Hindlimb muscle (tissue), 1 donor: ENCODE results near the gene LRRC27. TPM values are rescaled to one million over a fixed set of nuclear protein-coding genes. Genes with fewer than 3 reads are reported as not detected.
"Not testable (repeated sequence)": the region's sequence is repeated elsewhere in the genome, so short reads cannot be mapped to it uniquely, and the experiment has no call there.

ENCODE experiments used
- DNase-seq: peaks from one replicate; pipeline ENCODE4 v3.0.0-alpha.2; 2013
- polyA plus RNA-seq: library from polyadenylated mRNA; unstranded; fragments of 120-200 nt; gene quantifications from one replicate; pipeline ENCODE4 v1.2.1, GENCODE V29; 2013; ENCODE audit not compliant: insufficient read length

Gene LRRC27
- polyA plus RNA-seq, 1 donor = 7.7 TPM

GRCh38 chr10:132374612-132375011 is 42.6 kb downstream of the LRRC27 start:
- DNase-seq = no peak

GRCh38 chr10:132375116-132375794 is 43.3 kb downstream of the LRRC27 start:
- DNase-seq = no peak

GRCh38 chr10:132375795-132376297 is 43.9 kb downstream of the LRRC27 start:
- DNase-seq = no peak

- no peak for DNase-seq
Measured at GRCh38 chr10:132376394-132376851, 44.4 kb downstream of the LRRC27 start.

GRCh38 chr10:132377326-132377725 is 45.3 kb downstream of the LRRC27 start:
- DNase-seq = no peak

GRCh38 chr10:132379026-132379425 is 47.0 kb downstream of the LRRC27 start:
- DNase-seq = not testable (repeated sequence)

- DNase-seq = not testable (repeated sequence)
Measured at GRCh38 chr10:132380986-132381385, 49.0 kb downstream of the LRRC27 start.

- DNase-seq = no peak
Measured at GRCh38 chr10:132381741-132382140, 49.7 kb downstream of the LRRC27 start.

- DNase-seq = no peak
Measured at GRCh38 chr10:132382231-132382922, 50.4 kb downstream of the LRRC27 start.

- DNase-seq = no peak
Measured at GRCh38 chr10:132383101-132383500, 51.1 kb downstream of the LRRC27 start.

- DNase-seq = no peak
Measured at GRCh38 chr10:132383751-132384196, 51.8 kb downstream of the LRRC27 start.

- no peak for DNase-seq
Measured at GRCh38 chr10:132384618-132385388, 52.8 kb downstream of the LRRC27 start.

- no peak for DNase-seq
Measured at GRCh38 chr10:132385389-132385667, 53.3 kb downstream of the LRRC27 start.

- no peak for DNase-seq
Measured at GRCh38 chr10:132385721-132386418, 53.9 kb downstream of the LRRC27 start.

GRCh38 chr10:132386419-132386831 is 54.4 kb downstream of the LRRC27 start:
- DNase-seq = no peak

- not testable (repeated sequence) for DNase-seq
Measured at GRCh38 chr10:132386896-132387295, 54.9 kb downstream of the LRRC27 start.

GRCh38 chr10:132387764-132388210 is 55.8 kb downstream of the LRRC27 start:
- peak; percentile 62 for DNase-seq

- DNase-seq = no peak
Measured at GRCh38 chr10:132388891-132389432, 57.0 kb downstream of the LRRC27 start.

GRCh38 chr10:132389433-132390169 is 57.6 kb downstream of the LRRC27 start:
- DNase-seq = no peak

GRCh38 chr10:132390170-132390920 is 58.4 kb downstream of the LRRC27 start:
- DNase-seq = no peak
